HL-60 (cell line): Measurements from ENCODE around the gene FUT6.
"Not testable (repeated sequence)": the region's sequence is repeated elsewhere in the genome, so short reads cannot be mapped to it uniquely, and the experiment has no call there.

Experiments
- DNase-seq, 2 experiments: peaks; one replicate each; pipeline ENCODE4 v3.0.0-alpha.2; 2010 to 2020; ENCODE audit warnings: low read depth in 1 of 2, low spot score in 1 of 2
- H3K27ac ChIP-seq: fragments of 250-450 bp; sonication (Bioruptor Pico); replicated peaks from 2 replicates; pipeline ENCODE4 v1.5.1; 2020; ENCODE audit warnings: mild to moderate bottlenecking, moderate library complexity
- H3K27me3 ChIP-seq: fragments of 250-450 bp; sonication (Bioruptor Pico); 2 replicates; pipeline ENCODE4 v1.5.1; 2021; ENCODE audit warnings: mild to moderate bottlenecking, moderate library complexity; ENCODE audit not compliant: insufficient read depth, poor library complexity, severe bottlenecking
- H3K4me3 ChIP-seq: replicated peaks from 2 replicates; pipeline ENCODE4 v1.5.1; 2011; ENCODE audit warnings: mild to moderate bottlenecking, control low read depth, low read length; ENCODE audit not compliant: insufficient read depth
- CTCF ChIP-seq: IDR thresholded peaks from one replicate; pipeline ENCODE4 v1.5.1; 2011; ENCODE audit warnings: low read length, control low read depth, inconsistent platforms; ENCODE audit not compliant: insufficient read depth
- GABPA ChIP-seq: IDR thresholded peaks from 2 replicates; pipeline ENCODE4 v1.6.1; 2012; ENCODE audit warnings: low read depth
- POLR2AphosphoS5 ChIP-seq: IDR thresholded peaks from 2 replicates; pipeline ENCODE4 v1.6.1; 2012; ENCODE audit warnings: low read depth
- REST ChIP-seq: IDR thresholded peaks from 2 replicates; pipeline ENCODE4 v1.6.1; 2012; ENCODE audit warnings: low read depth; ENCODE audit not compliant: insufficient replicate concordance
- SPI1 ChIP-seq: IDR thresholded peaks from 2 replicates; pipeline ENCODE4 v1.6.1; 2012; ENCODE audit warnings: low read depth, mild to moderate bottlenecking, borderline replicate concordance

FUT6 gene

GRCh38 chr19:5864013-5864720 is 24.7 kb upstream of the FUT6 start:
- Histone ChIP-seq H3K27ac (no peak overlapping the region), H3K4me3 (no peak overlapping the region), H3K27me3 (no peaks in the 10 kb centered on the region)
- TF ChIP-seq REST (no peak), CTCF (no peak), GABPA (no peak), POLR2AphosphoS5 (no peak), SPI1 (no peak)
- no peak for DNase-seq

- TF ChIP-seq GABPA (no peak), SPI1 (no peak), CTCF (no peak), REST (no peak), POLR2AphosphoS5 (no peak)
- no peak for DNase-seq
- no peaks in the 10 kb centered on the region for H3K27me3 ChIP-seq
- H3K27ac ChIP-seq = no peak overlapping the region
- H3K4me3 ChIP-seq = no peak overlapping the region
Observed at GRCh38 chr19:5863030-5863665, 23.6 kb upstream of the FUT6 start.

GRCh38 chr19:5857203-5858081 is 17.9 kb upstream of the FUT6 start:
- H3K4me3 ChIP-seq = no peak overlapping the region
- no peak overlapping the region for H3K27ac ChIP-seq
- DNase-seq = no peak
- no peaks in the 10 kb centered on the region for H3K27me3 ChIP-seq
- TF ChIP-seq GABPA = no peak
- no peak for TF ChIP-seq POLR2AphosphoS5
- no peak for TF ChIP-seq CTCF
- TF ChIP-seq REST = no peak
- TF ChIP-seq SPI1 = no peak

GRCh38 chr19:5855151-5855550 is 15.6 kb upstream of the FUT6 start:
- H3K4me3 ChIP-seq, H3K27me3 ChIP-seq, DNase-seq, H3K27ac ChIP-seq: not testable (repeated sequence)

- H3K27me3 ChIP-seq, H3K27ac ChIP-seq, DNase-seq, H3K4me3 ChIP-seq: not testable (repeated sequence)
Observed at GRCh38 chr19:5854121-5854520, 14.6 kb upstream of the FUT6 start.
